GM23338 (cell line): ENCODE measurements around the gene PRUNE2.

Experiments used
- CREB1 ChIP-seq: fragments of 250-450 bp; sonication (Bioruptor Pico); IDR thresholded peaks from 2 replicates; pipeline ENCODE4 v1.5.0; 2020; ENCODE audit warnings: low read depth, mild to moderate bottlenecking, moderate library complexity
- CTCF ChIP-seq, 2 experiments: fragments of 200-600 bp in 1 of 2; sonication (generic) in 1 of 2; conservative IDR thresholded peaks; 2 replicates each; pipeline versions ENCODE4 v1.5.1 to v1.6.1; 2016 to 2017; ENCODE audit warnings: antibody characterized with exemption in 2 of 2, low read depth in 2 of 2, mild to moderate bottlenecking in 2 of 2, moderate library complexity in 1 of 2
- EZH2 ChIP-seq: fragments of 200-600 bp; sonication (generic); IDR thresholded peaks from one replicate; pipeline ENCODE4 v1.8.0; 2017; ENCODE audit warnings: antibody characterized with exemption, mild to moderate bottlenecking, low read depth; ENCODE audit not compliant: unreplicated experiment
- EZH2phosphoT487 ChIP-seq: fragments of 200-600 bp; sonication (generic); IDR thresholded peaks from one replicate; pipeline ENCODE4 v1.8.1; 2018; ENCODE audit warnings: antibody characterized with exemption; ENCODE audit not compliant: unreplicated experiment
- POLR2AphosphoS5 ChIP-seq: IDR thresholded peaks from 2 replicates; pipeline ENCODE4 v1.6.1; 2016; ENCODE audit warnings: antibody characterized with exemption, low read depth
- REST ChIP-seq: IDR thresholded peaks from one replicate; pipeline ENCODE4 v1.6.1; 2018; ENCODE audit warnings: antibody characterized with exemption; ENCODE audit not compliant: unreplicated experiment
- STAT1 ChIP-seq: IDR thresholded peaks from one replicate; pipeline ENCODE4 v1.6.1; 2016; ENCODE audit warnings: antibody characterized with exemption; ENCODE audit not compliant: unreplicated experiment

- no peak for TF ChIP-seq CTCF (conservative IDR thresholded peaks at IDR 0.05; ENCODE audit: low read depth in 2 of 2)
- no peak for TF ChIP-seq POLR2AphosphoS5
- TF ChIP-seq CREB1 (CRISPR knock-in tag): no peak
- no peak for TF ChIP-seq REST
- no peak for TF ChIP-seq EZH2
- no peak for TF ChIP-seq EZH2phosphoT487
- no peak for TF ChIP-seq STAT1
Observed at GRCh38 chr9:76787677-76788076, 118.2 kb downstream of the PRUNE2 start.
